ENCODE results near the gene TARS1. TPM values are rescaled to one million over a fixed set of nuclear protein-coding genes. Genes with fewer than 3 reads are reported as not detected.

The TARS1 gene
- total and polyA plus RNA-seq, 2 of the 4 experiments (the other 2 are of a cell fraction), result 90.8 to 175 TPM

GRCh38 chr5:33433303-33434240, 7.2 kb upstream of the TARS1 start:
- intact Hi-C loops (cut with micrococcal nuclease), result no loop called here
- POLR2A ChIA-PET (ENCODE audit: unreplicated experiment), result no interaction called here
- no CpG with 5 or more reads among the region's 4 CpGs for WGBS, 2 experiments (ENCODE audit: extremely low coverage in 2 of 2, insufficient read length in 1 of 2)
- Histone ChIP-seq H4K8ac (ENCODE audit: low read depth in 2 of 2, low read length in 2 of 2) (no peak overlapping the region), H3K14ac (replicated peaks; ENCODE audit: low read depth, low read length) (no peak overlapping the region), H2AK5ac (ENCODE audit: low read depth, low read length) (no peak overlapping the region), H2AK9ac (replicated peaks; ENCODE audit: low read depth, low read length, poor library complexity) (no peak overlapping the region), H4K20me1 (ENCODE audit: insufficient read depth, low read length) (no peaks in the 10 kb centered on the region), H2BK20ac (ENCODE audit: low read depth, low read length) (no peak overlapping the region), H2BK120ac (ENCODE audit: low read depth, low read length) (no peak overlapping the region), H3K56ac (ENCODE audit: extremely low read depth, insufficient read depth, low read length) (no peak overlapping the region), H3K4me3 (ENCODE audit: insufficient read depth, low read depth, low read length) (no peak overlapping the region), H3K27ac (ENCODE audit: insufficient read depth, low read length) (no peak overlapping the region), H3K36me3 (ENCODE audit: control insufficient read depth, insufficient read depth, low read length) (no peaks in the 10 kb centered on the region), H3K27me3 (ENCODE audit: control insufficient read depth, insufficient read depth, low read length) (no peaks in the 10 kb centered on the region), H3K9ac (ENCODE audit: low read depth, low read length) (no peak overlapping the region), H2BK5ac (ENCODE audit: low read depth, low read length, poor library complexity, severe bottlenecking) (no peak overlapping the region), H4K91ac (ENCODE audit: insufficient read depth, low read depth, low read length) (no peak overlapping the region), H3K4me1 (ENCODE audit: control insufficient read depth, insufficient read depth, low read length) (peaks cover 2% of the 10 kb centered on the region; the same call in 1 of the 2 replicates), H3K9me1 (ENCODE audit: insufficient read depth, low read length) (no peaks in the 10 kb centered on the region), H3K9me3 (ENCODE audit: control insufficient read depth, insufficient read depth, low read length) (no peaks in the 10 kb centered on the region), H2AFZ (replicated peaks; ENCODE audit: low read length, poor library complexity) (no peak overlapping the region), H4K5ac (ENCODE audit: low read depth, low read length) (no peak overlapping the region), H3K18ac (ENCODE audit: low read depth, low read length) (no peak overlapping the region), H3K4me2 (ENCODE audit: low read depth, low read length) (no peak overlapping the region), H2BK15ac (ENCODE audit: low read depth, low read length) (no peak overlapping the region), H3K4ac (ENCODE audit: low read depth, low read length) (no peak overlapping the region), H3K23ac (ENCODE audit: low read depth, low read length) (no peak overlapping the region), H3K79me1 (ENCODE audit: low read depth in 1 of 2, low read length in 2 of 2) (peaks cover 0 to 5% of the 10 kb centered on the region in 2 experiments; a peak in 2 of 4 replicates)
- TF ChIP-seq CEBPB (IDR thresholded peaks at IDR 0.05; ENCODE audit: low read depth, low read length) (peak; percentile 48; the same call in 1 of the 2 replicates), RFX5 (IDR thresholded peaks at IDR 0.05; ENCODE audit: low read depth, low read length) (no peak), SMC3 (IDR thresholded peaks at IDR 0.05; ENCODE audit: low read depth, low read length) (no peak)
- peak; percentile 27; the same call in 1 of the 2 replicates for ATAC-seq (ENCODE audit: low read depth)
- dilution Hi-C loops (cut with HindIII; ENCODE audit: low sequenced_read_pairs, unreplicated experiment), result no loop called here
- BruUV-seq (replicated peaks), result no TSS peak
- in situ Hi-C loops (cut with MboI; ENCODE audit: low sequenced_read_pairs), result loop anchor here (25.0 kb wide), 1 partner anchor 1029 kb away; no protein-coding TSS in a partner anchor
- CTCF ChIA-PET, result interaction anchor here (2.1 kb wide), 1 partner anchor 536 kb away, joined by 9 read pairs; no protein-coding TSS in a partner anchor
- peak; percentile 68 for DNase-seq

Measured in IMR-90 (cell line).